T-helper 2 cell treated with Interferon-gamma antibody and Interleukin-4, amounts not matched to agents 100 ng/mL and 5 ng/mL, for 36 hours (primary cell): ENCODE measurements around the gene TRIOBP. TPM values are rescaled to one million over a fixed set of nuclear protein-coding genes. Genes with fewer than 3 reads are reported as not detected.

Source experiments
- intact Hi-C: fragments of 100-400 bp; cut with micrococcal nuclease; formaldehyde crosslinking; loops from one replicate; pipeline ENCODE4 v1.15.1; 2023
- total RNA-seq: library from RNA; stranded (reverse); gene quantifications from 2 replicates; pipeline ENCODE4 v1.2.3, GENCODE V29; 2022

TRIOBP gene
- total RNA-seq, 1 donor from 2014 or later, result 48.6 TPM

GRCh38 chr22:37747715-37748100, 50.9 kb downstream of the TRIOBP start:
- intact Hi-C loops, result loop anchor here (5.0 to 10.0 kb wide), 3 partner anchors 53 to 140 kb away; partner anchors contain the start of genes GGA1, SH3BP1 and TRIOBP

DNA sequence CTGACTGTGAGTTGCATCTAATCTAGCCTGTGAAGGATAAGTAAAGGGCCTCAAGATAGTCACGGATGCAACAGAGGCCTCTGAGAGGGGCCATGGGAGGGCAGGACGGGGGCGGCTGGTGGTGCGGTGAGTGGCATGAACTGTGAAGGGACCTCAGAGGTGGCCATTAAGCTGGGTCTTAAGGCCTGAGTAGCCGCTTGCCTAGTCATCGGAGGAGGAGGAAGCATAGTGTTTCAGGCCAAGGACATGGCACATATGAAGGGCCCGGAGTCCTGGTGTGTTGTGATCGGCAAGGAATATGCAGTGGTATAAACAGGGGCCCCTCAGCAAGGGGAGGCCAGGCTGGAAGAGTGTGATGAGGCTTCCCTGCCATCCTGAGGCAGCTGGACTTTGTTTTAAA, 51.8 kb downstream of the TRIOBP start:
- intact Hi-C loops, result loop anchor here (5.0 to 10.0 kb wide), 3 partner anchors 54 to 141 kb away; partner anchors contain the start of genes GGA1, SH3BP1 and TRIOBP

DNA sequence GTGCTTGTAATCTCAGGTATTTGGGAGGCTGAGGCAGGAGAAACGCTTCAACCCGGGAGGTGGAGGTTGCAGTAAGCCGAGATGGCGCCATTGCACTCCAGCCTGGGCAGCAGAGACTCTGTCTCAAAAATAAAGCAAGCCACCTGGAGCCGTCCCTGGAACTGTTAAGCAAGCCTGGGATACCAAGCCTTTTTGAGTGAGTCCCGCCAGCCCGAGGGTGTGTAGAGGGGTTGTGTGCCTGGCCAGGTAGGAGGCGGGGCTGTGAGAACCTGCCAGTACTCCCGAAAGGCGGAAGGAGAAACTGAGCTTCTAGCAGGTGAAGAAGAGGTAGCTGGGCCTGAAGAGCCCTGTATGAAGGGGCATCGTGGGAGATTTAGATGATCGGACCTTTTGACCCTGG, 52.4 kb downstream of the TRIOBP start:
- intact Hi-C loops, result loop anchor here (5.0 to 10.0 kb wide), 3 partner anchors 54 to 142 kb away; partner anchors contain the start of genes GGA1, SH3BP1 and TRIOBP

GRCh38 chr22:37749831-37750595, 53.2 kb downstream of the TRIOBP start:
- intact Hi-C loops, result loop anchor here (5.0 to 10.0 kb wide), 3 partner anchors 55 to 143 kb away; partner anchors contain the start of genes GGA1, SH3BP1 and TRIOBP

DNA sequence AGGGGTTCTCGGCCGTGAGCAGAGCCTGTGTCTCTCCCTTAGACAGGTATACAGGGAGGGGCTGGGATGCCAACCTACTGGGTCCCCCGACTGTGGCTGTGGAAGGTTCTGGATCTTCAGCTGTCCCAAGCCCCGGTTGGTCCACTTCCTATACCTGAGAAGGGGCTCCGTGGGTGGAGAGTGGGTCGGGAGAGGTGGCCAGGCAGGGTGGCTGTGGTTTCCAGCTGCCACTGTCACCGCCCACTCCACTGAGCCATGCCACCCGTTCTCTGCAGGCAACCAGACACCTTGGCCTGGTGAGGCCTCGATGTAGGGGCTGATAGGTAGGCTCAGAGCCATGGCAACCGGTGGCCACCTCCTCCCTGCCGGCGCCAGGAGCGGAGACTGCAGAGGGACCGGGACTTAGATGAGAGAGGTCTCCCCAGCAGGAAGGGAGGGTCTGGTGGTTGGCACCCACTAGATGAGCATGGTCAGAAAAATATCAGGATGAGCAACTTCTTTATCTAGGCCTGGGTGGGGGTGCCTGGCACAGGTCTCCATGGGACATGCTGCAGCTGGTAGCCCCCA, 53.8 kb downstream of the TRIOBP start:
- intact Hi-C loops, result no loop called here

- intact Hi-C loops, result no loop called here
Measured at GRCh38 chr22:37751449-37752188, 54.8 kb downstream of the TRIOBP start.

DNA sequence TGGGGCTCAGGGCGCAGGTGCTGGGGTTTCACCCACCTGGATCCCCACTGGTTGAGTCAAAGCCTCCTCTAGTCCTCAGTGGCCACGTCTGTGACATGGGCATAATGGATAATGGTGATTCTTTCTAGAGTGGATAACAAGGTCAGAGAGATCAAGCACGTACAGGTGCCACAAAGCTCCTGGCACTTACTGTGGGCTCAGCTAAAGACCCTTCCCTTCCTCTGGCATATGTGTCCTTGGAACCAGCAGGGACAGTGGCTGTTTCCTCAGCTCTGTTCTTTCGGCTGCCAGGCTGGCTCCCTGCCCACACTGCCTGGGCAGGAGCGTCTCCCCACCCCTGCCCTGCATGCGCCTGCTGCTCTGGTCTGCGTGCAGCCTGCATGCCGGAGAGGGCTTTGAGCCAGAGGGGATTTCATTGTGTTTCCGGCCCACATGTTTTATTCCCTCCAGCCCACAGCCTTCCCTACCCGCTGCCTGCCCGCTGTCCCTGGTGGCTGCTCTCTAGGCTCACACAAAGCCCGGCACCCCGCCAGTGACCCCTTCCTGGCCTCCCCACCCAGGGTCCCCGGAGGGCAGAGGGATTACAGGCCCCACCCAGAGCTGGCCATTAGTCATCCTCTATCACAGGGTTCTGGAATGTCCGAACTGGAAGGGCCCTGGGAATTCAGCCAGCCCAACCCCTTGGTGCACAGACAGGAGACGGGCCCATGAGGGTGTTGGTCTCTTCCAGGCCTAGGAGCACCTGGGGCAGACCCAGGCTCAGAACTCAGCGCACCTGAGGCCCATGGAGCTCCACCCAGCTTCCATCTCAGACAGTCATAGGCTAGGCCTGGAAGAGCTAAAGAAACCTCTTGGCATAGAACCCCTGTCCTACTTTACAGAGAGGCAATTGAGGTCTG, 55.6 kb downstream of the TRIOBP start:
- intact Hi-C loops, result no loop called here

DNA sequence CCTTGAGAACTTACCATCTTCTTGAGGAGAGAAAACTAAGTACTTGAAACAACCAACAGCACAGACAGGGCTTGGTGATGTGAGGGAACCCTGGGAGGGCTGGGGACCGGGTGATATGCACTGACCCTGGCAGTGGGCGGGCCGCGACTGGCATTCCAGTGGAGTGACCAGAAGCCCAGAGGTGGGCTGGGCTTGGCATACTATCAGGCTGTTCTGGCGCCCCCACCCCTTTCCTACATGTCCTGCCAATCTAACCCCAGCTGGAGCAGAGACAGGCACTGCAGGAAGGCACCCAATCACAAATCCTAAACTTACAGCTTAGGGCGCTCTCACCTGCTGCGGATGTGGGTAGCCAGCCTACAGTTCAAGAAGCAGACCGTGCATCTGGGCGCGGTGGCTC, 56.9 kb downstream of the TRIOBP start:
- intact Hi-C loops, result no loop called here

DNA sequence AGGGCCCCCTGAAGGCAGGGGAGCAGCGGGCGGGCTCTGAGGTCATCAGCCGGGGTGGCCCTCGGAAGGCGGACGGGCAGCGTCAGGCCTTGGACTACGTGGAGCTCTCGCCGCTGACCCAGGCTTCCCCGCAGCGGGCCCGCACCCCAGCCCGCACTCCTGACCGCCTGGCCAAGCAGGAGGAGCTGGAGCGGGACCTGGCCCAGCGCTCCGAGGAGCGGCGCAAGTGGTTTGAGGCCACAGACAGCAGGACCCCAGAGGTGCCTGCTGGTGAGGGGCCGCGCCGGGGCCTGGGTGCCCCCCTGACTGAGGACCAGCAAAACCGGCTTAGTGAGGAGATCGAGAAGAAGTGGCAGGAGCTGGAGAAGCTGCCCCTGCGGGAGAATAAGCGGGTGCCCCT, 60.8 kb downstream of the TRIOBP start:
- intact Hi-C loops, result no loop called here

DNA sequence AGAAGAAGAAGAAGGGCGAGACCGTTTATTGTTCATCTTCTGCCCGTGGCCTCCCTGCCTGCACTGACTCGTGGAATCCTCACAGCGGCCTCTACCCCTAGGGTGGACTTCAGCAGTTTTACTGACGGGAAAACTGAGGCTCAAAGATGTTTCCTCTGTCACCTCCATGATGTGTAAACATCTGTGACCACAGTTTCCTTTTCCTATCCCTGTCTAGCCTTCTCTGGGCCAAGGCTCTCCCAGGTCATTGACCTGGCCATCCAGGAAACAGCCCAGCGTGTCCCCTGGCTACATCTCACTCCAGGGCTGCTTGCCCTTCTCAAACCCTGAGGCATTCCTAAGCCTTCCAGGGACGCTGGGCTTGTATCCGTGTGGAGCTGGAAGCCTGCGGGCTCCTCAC, 61.8 kb downstream of the TRIOBP start:
- intact Hi-C loops, result no loop called here

GRCh38 chr22:37759281-37759680, 62.4 kb downstream of the TRIOBP start:
- intact Hi-C loops, result no loop called here

DNA sequence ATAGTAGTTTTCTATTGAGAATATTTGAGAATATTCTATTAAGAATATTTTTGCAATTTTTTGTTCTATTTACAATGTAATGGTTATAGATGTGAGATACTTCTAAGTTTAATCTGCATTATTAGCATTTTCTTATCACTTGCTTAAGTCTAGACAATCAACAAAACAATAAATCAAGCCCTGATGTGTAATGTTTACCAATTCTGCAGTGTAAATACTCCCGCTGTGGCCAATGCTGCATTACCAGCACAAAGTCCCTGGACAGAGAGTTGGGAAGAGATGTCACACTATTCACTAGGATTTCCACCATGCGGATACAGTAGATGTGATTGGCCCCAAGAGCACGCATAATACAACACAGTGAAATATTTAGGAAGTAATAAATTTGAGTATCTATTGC, 63.3 kb downstream of the TRIOBP start:
- intact Hi-C loops, result no loop called here

- intact Hi-C loops, result no loop called here
Measured at GRCh38 chr22:37762389-37762836, 65.6 kb downstream of the TRIOBP start.

- intact Hi-C loops, result no loop called here
Measured at GRCh38 chr22:37763012-37763411, 66.2 kb downstream of the TRIOBP start.

DNA sequence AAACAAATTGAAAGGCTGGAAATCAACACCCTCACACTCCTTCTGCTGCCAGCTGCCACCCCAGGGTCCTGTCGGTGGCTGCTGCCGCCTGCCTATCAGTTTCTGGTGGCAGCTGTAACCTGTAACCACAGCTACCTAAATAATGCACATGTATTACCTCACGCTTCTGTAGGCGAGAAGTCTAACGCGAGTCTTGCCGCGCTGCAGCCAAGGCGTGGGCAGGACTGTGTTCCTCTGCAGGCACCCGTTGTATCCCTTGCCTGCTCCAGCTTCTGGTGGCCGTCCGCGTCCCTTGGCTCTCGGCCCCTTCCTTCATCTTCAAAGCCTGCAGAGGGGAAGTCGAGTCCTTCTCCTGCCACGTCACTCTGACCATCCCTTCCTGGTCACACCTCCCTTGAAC, 66.8 kb downstream of the TRIOBP start:
- intact Hi-C loops, result no loop called here

DNA sequence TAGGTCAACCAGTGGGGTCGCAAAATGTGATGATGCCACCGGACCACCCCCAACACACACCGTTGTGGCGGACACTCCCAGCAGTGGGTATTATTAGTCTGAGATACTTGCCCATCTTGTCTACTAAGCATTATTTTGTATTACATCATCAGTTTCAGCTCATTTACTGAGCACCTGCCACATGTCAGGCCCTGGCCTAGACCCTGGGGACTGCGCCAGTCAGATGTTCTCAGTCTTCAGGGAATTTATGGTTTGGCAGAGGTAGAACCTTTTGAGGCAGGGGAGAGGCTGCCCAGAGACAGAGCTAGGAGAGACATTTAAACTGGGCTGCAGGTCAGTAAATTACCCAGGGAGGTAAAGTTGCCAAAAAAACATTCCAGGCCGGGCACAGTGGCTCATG, 67.8 kb downstream of the TRIOBP start:
- intact Hi-C loops, result no loop called here

GRCh38 chr22:37765498-37765897, 68.7 kb downstream of the TRIOBP start:
- intact Hi-C loops, result no loop called here

- intact Hi-C loops, result no loop called here
Measured at GRCh38 chr22:37765953-37766576, 69.2 kb downstream of the TRIOBP start.

DNA sequence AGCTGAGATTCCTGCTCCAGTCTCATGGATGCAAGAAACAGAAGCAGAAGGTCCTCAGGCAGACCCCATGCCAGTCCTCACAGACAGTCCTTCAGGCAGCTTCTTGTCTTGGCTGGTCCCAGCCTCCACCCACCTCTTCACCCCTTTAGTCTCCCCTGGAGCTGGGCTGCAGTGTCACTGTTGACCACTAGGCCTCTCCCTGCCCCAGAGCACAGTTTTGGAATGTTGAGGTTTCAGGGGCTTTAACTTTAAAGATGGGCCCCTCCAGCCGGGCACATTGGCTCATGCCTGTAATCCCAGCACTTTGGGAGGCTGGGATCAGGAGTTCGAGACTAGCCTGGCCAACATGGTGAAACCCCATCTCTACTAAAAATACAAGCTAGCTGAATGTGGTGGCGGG, 71.4 kb downstream of the TRIOBP start:
- intact Hi-C loops, result no loop called here

DNA sequence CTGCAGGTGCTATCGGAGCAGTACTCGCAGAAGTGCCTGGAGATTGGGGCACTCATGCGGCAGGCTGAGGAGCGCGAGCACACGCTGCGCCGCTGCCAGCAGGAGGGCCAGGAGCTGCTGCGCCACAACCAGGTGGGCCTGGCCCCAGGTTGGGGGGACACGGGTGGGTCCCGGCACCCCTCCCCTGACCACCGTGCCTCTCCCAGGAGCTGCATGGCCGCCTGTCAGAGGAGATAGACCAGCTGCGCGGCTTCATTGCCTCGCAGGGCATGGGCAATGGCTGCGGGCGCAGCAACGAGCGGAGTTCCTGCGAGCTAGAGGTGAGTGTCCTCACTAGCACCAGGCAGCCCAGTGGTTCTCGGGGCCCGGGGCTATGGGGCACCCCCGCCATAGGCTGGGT, 72.2 kb downstream of the TRIOBP start:
- intact Hi-C loops, result no loop called here

GRCh38 chr22:37771081-37771480, 74.2 kb downstream of the TRIOBP start:
- intact Hi-C loops, result no loop called here
